Measurements from ENCODE around the gene INAVA.

Gene INAVA

GRCh38 chr1:200877839-200878551, 16.7 kb upstream of the INAVA start:
- no peak for DNase-seq

DNA sequence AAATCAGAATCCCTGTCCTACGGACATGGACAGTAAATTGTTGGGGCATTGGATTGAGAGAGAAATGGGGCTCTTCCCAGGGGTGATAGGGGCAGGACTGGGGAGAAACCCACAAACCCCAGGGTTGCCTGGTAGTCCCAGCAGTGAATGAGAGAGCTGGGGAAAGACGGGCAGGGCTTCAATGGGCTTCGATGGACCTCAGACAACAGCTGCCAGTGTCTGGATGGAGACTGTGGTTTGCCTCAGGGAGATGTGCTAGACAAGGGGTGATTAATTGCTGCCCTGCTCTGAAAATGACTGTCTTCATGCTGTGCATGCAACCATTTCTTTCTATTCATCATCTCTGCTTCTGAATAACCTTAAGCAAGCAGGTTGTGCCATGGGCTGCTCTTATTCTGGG, 14.5 kb upstream of the INAVA start:
- no peak for DNase-seq

DNA sequence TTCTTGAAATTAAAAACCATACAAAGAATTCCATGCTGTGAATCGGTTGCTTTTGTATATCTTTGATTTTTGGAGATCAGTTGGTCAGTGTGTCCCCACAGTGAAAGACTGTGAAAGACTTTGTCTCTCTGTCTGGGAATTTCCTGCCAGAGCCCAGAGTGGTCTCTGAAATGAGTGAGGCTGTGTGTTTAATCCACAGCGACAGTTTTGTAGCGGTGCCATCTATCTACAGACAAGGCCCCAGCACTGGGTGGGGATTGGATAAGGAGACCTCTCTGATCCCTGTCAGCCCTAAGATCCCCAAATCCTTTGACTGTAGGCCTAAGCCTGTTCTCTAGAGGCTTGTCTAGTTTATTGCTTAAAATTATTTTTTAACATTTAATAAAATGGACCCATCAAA, 11.6 kb upstream of the INAVA start:
- DNase-seq: peak; percentile 73

- DNase-seq: no peak
Observed at GRCh38 chr1:200885623-200886402, 8.9 kb upstream of the INAVA start.

DNA sequence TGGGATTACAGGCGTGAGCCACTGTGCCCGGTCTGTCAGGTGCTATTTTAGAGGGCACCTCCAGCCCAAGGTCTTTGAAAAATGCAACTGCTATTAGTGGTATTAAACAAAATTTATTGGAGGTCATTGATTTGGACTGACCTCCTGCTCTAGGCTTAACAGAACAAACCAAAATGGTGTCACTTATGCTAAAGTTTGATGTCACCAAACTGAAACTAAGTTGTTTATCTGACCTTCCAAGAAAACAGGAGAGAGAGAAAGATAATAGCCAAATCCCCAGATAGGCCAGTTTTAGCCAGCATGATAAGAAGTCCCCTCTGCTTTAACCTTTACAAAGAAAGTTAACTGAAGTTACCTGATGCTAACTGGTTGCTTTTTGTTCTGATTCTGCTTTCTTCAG, 8.1 kb upstream of the INAVA start:
- DNase-seq: no peak

- DNase-seq: no peak
Observed at GRCh38 chr1:200887036-200887435, 7.7 kb upstream of the INAVA start.

DNA sequence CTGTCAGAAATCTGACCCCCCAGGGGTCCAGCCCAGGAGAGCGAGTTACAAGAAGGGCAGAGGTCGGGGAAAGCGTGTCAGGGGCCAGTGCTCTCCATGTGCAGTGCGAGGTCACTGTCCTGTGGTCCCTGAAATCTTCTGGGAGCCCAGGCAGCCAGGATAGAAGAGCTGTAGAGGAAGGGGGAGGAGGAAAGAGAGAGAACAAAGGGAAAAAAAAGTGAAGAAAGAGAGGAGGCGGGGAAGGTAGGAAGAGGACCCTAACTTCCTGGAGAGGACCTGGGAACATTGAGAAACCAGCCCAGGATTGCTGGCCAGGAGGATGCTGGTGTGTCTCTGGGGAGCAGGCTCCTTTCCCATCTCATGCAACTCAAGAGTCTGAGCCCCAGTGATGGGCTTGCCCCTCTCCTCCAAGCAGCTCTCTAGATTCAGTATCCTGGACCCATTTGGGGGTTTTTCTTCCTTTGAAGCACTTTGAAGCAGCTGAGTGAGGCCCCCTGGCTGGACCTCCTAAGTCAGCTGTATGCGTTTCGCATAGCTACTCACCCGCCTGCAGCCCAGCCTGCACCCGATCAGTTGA, 6.8 kb upstream of the INAVA start:
- DNase-seq: no peak

DNA sequence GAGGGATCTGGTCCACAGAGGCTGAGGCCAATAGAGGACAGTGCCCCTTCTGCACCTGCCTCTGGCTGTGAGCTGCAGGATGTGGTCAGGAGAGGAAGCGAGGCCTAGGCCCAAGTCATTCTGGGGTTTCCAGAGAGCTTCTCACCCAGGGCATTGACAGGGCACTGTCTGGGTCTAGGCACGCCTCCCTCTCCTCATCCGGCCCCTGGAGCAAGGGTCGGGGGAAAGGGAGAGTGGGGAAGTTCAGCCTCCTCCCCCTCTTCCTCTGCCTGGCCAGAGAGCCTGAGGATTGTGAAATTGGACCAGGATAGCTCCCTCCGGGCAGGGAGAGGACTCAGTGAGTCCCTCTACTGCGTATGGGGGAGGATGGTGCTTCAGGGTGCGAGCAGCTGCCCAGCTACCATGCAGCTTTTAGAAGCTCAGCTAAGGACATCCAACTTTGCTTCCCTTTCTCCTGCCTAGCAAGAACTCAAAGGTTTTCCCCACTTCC, 6.3 kb upstream of the INAVA start:
- DNase-seq: no peak

GRCh38 chr1:200889571-200889970, 5.1 kb upstream of the INAVA start:
- DNase-seq: no peak

DNA sequence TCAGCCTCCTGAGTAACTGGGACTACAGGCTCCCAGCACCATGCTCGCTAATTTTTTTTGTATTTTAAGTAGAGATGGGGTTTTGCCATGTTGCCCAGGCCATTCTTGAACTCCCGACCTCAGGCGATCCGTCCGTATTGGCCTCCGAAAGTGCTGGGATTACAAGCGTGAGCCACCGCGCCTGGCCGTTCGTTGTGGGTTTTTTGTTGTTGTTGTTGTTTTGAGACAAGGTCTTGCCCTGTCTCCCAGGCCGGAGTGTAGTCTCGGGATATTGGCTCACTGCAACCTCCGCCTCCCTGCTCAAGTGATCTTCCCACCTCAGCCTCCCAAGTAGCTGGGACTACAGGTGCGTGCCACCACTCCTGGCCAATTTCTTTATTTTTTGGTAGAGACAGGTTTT, 4.7 kb upstream of the INAVA start:
- DNase-seq: no peak

GRCh38 chr1:200890818-200891773, 3.6 kb upstream of the INAVA start:
- peak; percentile 69 for DNase-seq

GRCh38 chr1:200891774-200892157, 2.9 kb upstream of the INAVA start:
- DNase-seq: no peak

GRCh38 chr1:200892546-200892945, 2.2 kb upstream of the INAVA start:
- no peak for DNase-seq

GRCh38 chr1:200892958-200893357, 1.7 kb upstream of the INAVA start:
- DNase-seq: no peak

- no peak for DNase-seq
Observed at GRCh38 chr1:200893411-200893901, 1.2 kb upstream of the INAVA start.

DNA sequence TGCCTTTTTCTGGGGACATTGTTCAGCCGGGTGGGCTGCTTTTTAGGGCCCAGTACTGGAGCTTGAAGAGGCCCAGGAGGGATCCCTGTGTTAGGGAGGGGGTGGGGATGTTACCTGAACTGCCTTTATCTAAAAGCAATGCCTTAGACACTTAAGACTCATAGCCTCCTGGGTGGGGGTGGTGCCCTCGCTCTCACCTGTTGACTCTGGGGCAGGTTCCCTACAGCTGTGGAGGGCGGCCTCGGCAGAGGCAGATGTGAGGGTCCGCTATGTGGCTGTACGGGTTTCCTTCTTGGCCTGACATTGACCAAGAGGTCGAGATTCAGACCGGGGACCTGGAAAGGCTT, 716 bp downstream of the INAVA start:
- DNase-seq: no peak

GRCh38 chr1:200895801-200896530, 1.3 kb downstream of the INAVA start:
- no peak for DNase-seq

- DNase-seq: no peak
Observed at GRCh38 chr1:200896531-200897196, 2.0 kb downstream of the INAVA start.

DNA sequence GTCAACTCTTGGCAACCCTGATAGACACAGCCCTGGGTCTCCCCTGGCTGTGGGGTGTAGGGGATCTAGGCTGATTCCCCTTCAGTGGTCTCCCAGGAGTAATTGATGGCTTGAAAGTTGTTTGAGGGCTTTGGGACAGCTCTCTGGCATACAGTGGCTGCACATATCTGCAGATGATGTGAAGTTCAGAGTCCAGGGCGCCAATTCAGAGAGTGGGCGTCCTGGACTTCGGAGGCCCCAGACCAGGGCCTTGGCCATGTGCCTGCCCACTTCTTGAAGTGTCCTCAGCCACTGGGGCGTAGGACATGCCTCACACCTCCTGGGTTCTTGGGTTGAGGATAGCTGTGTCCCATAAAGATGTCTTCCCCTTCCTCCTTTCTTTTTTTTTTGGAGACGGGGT, 2.6 kb downstream of the INAVA start:
- no peak for DNase-seq

- DNase-seq: no peak
Observed at GRCh38 chr1:200899015-200899386, 4.3 kb downstream of the INAVA start.

GRCh38 chr1:200899451-200899915, 4.8 kb downstream of the INAVA start:
- no peak for DNase-seq

Measured in NCI-H82 (cell line).